H1 (cell line): ENCODE data around the gene SH3BP2.

Source experiments
- CTCF ChIP-seq, 3 experiments: IDR thresholded peaks; 1 replicate in 2 of 3; 2 replicates in 1 of 3; pipeline versions ENCODE4 v1.5.1 to v1.6.1; 2011; ENCODE audit warnings: low read length in 3 of 3, mild to moderate bottlenecking in 3 of 3, inconsistent platforms in 2 of 3, low read depth in 1 of 3, moderate library complexity in 1 of 3; ENCODE audit not compliant: insufficient read depth in 1 of 3; ENCODE audit errors: control extremely low read depth in 1 of 3
- E2F6 ChIP-seq: IDR thresholded peaks from 2 replicates; pipeline ENCODE4 v1.6.1; 2012; ENCODE audit warnings: inconsistent platforms
- EZH2 ChIP-seq: fragments of 200-600 bp; sonication (generic); IDR thresholded peaks from 2 replicates; pipeline ENCODE4 v1.7.1; 2012; ENCODE audit warnings: low read depth, mild to moderate bottlenecking, moderate library complexity, low read length, inconsistent platforms; ENCODE audit not compliant: severe bottlenecking
- MAFK ChIP-seq: IDR thresholded peaks from 2 replicates; pipeline ENCODE4 v1.6.1; 2012; ENCODE audit warnings: low read depth, mild to moderate bottlenecking, improper control_type of control experiment, low read length
- POLR2A ChIP-seq, 2 experiments: IDR thresholded peaks; 1 replicate in 1 of 2; 2 replicates in 1 of 2; pipeline ENCODE4 v1.6.1; 2011; ENCODE audit warnings: low read depth in 2 of 2, low read length in 2 of 2, mild to moderate bottlenecking in 2 of 2; ENCODE audit errors: control extremely low read depth in 1 of 2
- POLR2AphosphoS5 ChIP-seq: IDR thresholded peaks from 2 replicates; pipeline ENCODE4 v1.6.1; 2011; ENCODE audit warnings: low read depth, low read length
- SAP30 ChIP-seq: fragments of 300-600 bp; sonication (generic); IDR thresholded peaks from 2 replicates; pipeline ENCODE4 v1.7.1; 2012; ENCODE audit warnings: low read length, moderate library complexity, mild to moderate bottlenecking, inconsistent platforms; ENCODE audit not compliant: insufficient read depth, insufficient replicate concordance
- SRF ChIP-seq: IDR thresholded peaks from 2 replicates; pipeline ENCODE4 v1.6.1; 2011; ENCODE audit warnings: mild to moderate bottlenecking, low read depth, low read length, moderate library complexity
- TEAD4 ChIP-seq: IDR thresholded peaks from 2 replicates; pipeline ENCODE4 v1.6.1; 2012; ENCODE audit warnings: low read depth, low read length, inconsistent platforms, mixed read lengths
- ZNF274 ChIP-seq: IDR thresholded peaks from 2 replicates; pipeline ENCODE4 v1.7.0; 2012; ENCODE audit warnings: low read length, borderline replicate concordance; ENCODE audit errors: extremely low read depth
- TF ChIP-seq, protein P1 (sequence below): fragments of 300-600 bp; sonication (generic); IDR thresholded peaks from 2 replicates; pipeline ENCODE4 v1.7.1; 2012; ENCODE audit warnings: low read length, moderate library complexity, mild to moderate bottlenecking, inconsistent platforms; ENCODE audit not compliant: insufficient replicate concordance

- TF ChIP-seq E2F6: no peak
- no peak for TF ChIP-seq TEAD4
- TF ChIP-seq MAFK: no peak
- no peak for TF ChIP-seq SAP30
- no peak for TF ChIP-seq CTCF (IDR thresholded peaks at IDR 0.05; ENCODE audit: control extremely low read depth in 1 of 3, insufficient read depth in 1 of 3, low read depth in 1 of 3, low read length in 3 of 3)
- no peak for TF ChIP-seq SRF
- TF ChIP-seq EZH2: no peak
- no peak for TF ChIP-seq ZNF274
- no peak for TF ChIP-seq POLR2A (IDR thresholded peaks at IDR 0.05; ENCODE audit: control extremely low read depth in 1 of 2, low read depth in 2 of 2, low read length in 2 of 2)
- TF ChIP-seq, protein P1, sequence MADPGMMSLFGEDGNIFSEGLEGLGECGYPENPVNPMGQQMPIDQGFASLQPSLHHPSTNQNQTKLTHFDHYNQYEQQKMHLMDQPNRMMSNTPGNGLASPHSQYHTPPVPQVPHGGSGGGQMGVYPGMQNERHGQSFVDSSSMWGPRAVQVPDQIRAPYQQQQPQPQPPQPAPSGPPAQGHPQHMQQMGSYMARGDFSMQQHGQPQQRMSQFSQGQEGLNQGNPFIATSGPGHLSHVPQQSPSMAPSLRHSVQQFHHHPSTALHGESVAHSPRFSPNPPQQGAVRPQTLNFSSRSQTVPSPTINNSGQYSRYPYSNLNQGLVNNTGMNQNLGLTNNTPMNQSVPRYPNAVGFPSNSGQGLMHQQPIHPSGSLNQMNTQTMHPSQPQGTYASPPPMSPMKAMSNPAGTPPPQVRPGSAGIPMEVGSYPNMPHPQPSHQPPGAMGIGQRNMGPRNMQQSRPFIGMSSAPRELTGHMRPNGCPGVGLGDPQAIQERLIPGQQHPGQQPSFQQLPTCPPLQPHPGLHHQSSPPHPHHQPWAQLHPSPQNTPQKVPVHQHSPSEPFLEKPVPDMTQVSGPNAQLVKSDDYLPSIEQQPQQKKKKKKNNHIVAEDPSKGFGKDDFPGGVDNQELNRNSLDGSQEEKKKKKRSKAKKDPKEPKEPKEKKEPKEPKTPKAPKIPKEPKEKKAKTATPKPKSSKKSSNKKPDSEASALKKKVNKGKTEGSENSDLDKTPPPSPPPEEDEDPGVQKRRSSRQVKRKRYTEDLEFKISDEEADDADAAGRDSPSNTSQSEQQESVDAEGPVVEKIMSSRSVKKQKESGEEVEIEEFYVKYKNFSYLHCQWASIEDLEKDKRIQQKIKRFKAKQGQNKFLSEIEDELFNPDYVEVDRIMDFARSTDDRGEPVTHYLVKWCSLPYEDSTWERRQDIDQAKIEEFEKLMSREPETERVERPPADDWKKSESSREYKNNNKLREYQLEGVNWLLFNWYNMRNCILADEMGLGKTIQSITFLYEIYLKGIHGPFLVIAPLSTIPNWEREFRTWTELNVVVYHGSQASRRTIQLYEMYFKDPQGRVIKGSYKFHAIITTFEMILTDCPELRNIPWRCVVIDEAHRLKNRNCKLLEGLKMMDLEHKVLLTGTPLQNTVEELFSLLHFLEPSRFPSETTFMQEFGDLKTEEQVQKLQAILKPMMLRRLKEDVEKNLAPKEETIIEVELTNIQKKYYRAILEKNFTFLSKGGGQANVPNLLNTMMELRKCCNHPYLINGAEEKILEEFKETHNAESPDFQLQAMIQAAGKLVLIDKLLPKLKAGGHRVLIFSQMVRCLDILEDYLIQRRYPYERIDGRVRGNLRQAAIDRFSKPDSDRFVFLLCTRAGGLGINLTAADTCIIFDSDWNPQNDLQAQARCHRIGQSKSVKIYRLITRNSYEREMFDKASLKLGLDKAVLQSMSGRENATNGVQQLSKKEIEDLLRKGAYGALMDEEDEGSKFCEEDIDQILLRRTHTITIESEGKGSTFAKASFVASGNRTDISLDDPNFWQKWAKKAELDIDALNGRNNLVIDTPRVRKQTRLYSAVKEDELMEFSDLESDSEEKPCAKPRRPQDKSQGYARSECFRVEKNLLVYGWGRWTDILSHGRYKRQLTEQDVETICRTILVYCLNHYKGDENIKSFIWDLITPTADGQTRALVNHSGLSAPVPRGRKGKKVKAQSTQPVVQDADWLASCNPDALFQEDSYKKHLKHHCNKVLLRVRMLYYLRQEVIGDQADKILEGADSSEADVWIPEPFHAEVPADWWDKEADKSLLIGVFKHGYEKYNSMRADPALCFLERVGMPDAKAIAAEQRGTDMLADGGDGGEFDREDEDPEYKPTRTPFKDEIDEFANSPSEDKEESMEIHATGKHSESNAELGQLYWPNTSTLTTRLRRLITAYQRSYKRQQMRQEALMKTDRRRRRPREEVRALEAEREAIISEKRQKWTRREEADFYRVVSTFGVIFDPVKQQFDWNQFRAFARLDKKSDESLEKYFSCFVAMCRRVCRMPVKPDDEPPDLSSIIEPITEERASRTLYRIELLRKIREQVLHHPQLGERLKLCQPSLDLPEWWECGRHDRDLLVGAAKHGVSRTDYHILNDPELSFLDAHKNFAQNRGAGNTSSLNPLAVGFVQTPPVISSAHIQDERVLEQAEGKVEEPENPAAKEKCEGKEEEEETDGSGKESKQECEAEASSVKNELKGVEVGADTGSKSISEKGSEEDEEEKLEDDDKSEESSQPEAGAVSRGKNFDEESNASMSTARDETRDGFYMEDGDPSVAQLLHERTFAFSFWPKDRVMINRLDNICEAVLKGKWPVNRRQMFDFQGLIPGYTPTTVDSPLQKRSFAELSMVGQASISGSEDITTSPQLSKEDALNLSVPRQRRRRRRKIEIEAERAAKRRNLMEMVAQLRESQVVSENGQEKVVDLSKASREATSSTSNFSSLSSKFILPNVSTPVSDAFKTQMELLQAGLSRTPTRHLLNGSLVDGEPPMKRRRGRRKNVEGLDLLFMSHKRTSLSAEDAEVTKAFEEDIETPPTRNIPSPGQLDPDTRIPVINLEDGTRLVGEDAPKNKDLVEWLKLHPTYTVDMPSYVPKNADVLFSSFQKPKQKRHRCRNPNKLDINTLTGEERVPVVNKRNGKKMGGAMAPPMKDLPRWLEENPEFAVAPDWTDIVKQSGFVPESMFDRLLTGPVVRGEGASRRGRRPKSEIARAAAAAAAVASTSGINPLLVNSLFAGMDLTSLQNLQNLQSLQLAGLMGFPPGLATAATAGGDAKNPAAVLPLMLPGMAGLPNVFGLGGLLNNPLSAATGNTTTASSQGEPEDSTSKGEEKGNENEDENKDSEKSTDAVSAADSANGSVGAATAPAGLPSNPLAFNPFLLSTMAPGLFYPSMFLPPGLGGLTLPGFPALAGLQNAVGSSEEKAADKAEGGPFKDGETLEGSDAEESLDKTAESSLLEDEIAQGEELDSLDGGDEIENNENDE: no peak
- no peak for TF ChIP-seq POLR2AphosphoS5
These were observed 80.4 kb downstream of the SH3BP2 start for GRCh38 chr4:2873329-2873728.
